Measurements from ENCODE around the gene VAMP8.

The VAMP8 gene

GRCh38 chr2:85593023-85593422 lies 15.6 kb downstream of the VAMP8 start:
- no peak overlapping the region for H3K4me3 ChIP-seq (ENCODE audit: low read length)
- DNase-seq (ENCODE audit: low read depth) = no peak
- no peak for TF ChIP-seq CTCF (IDR thresholded peaks at IDR 0.05; ENCODE audit: insufficient read depth, low read depth, low read length, missing control alignments)

DNA sequence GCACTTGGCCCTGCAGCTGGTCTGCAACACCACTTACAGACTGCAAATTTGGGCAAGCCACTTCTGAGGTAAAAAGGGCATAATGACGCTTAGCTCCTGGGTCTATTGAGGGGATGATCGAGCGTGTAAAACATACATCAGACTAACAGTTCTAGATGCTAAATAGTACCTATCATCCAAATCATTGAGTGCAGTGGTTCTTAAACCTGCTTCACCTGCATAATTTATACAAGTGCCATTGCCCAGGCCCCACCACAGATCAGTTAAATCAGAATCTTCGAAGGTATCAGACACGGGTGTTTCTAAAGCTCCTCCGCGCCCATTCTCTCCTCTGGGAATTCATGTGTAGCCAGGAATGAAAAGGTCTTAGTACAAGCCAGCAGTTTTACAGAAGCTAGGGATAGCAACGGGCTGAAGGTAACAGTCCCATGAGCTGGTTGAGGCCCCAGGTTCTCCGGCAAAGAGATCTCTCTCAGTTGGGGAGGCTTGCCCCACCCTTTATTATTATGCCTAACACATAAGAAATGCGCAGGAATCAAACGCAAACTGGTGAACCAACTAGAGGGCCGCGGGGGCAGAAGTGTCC lies 17.4 kb downstream of the VAMP8 start:
- H3K4me3 ChIP-seq (ENCODE audit: low read length) = peak overlapping the region; percentile 90
- no peak for DNase-seq (ENCODE audit: low read depth)
- TF ChIP-seq CTCF (IDR thresholded peaks at IDR 0.05; ENCODE audit: insufficient read depth, low read depth, low read length, missing control alignments) = no peak

GRCh38 chr2:85595301-85596025 lies 18.1 kb downstream of the VAMP8 start, which contains the start of gene RNF181:
Gene RNF181, plus strand, starts transcription at chr2:85595745. Its CDS starts 19 bp downstream, at chr2:85595764.
- peak; percentile 99 for DNase-seq (ENCODE audit: low read depth)
- TF ChIP-seq CTCF (IDR thresholded peaks at IDR 0.05; ENCODE audit: insufficient read depth, low read depth, low read length, missing control alignments) = no peak
- peak within 1 kb of the TSS; percentile 90 for H3K4me3 ChIP-seq (ENCODE audit: low read length)

- no peak for DNase-seq (ENCODE audit: low read depth)
- TF ChIP-seq CTCF (IDR thresholded peaks at IDR 0.05; ENCODE audit: insufficient read depth, low read depth, low read length, missing control alignments) = no peak
- peak overlapping the region; percentile 90 for H3K4me3 ChIP-seq (ENCODE audit: low read length)
Measured at GRCh38 chr2:85596026-85596333, 18.6 kb downstream of the VAMP8 start.

DNA sequence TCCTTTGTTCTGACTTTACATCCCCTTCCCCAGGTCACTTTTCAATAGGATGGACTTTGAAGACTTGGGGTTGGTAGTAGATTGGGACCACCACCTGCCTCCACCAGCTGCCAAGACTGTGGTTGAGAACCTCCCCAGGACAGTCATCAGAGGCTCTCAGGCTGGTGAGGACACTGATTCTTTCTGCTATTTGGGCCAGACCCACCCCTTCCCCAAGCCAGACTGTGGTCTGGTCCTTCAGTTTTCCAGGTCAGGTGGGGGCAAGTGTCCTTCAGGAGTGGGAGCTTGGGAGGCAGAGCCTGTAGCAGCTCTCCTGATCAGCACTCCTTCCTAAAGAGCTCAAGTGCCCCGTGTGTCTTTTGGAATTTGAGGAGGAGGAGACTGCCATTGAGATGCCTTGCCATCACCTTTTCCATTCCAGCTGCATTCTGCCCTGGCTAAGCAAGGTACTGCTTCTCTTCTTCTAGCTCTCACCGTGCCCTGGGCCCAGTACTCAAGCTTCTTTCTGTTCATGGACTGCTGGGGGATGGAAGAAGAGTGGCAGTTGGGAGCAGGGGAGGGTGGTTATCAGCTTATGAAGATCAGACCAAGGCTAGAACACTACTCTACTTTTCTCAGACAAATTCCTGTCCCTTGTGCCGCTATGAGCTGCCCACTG lies 19.2 kb downstream of the VAMP8 start:
- no peak for DNase-seq (ENCODE audit: low read depth)
- H3K4me3 ChIP-seq (ENCODE audit: low read length) = peak overlapping the region; percentile 90
- no peak for TF ChIP-seq CTCF (IDR thresholded peaks at IDR 0.05; ENCODE audit: insufficient read depth, low read depth, low read length, missing control alignments)

DNA sequence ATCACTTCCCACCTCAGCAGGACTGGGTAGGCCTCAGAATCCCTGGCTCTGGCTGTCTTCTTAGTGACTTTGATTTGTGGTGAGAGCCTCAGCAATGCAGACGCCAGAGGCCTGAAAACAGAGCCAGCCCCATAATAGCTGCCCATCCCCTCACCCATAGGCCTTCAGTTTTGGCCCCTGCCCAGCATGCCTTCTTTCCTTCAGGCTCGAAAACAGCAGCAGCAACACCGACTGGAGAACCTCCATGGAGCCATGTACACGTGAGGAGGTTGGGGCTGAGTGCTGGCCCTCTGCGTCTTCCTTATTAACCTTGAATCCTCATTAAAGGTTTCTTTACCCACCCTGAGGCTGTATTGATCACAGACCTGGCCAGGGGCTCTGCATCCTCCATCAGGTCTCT lies 19.9 kb downstream of the VAMP8 start:
- no peak for TF ChIP-seq CTCF (IDR thresholded peaks at IDR 0.05; ENCODE audit: insufficient read depth, low read depth, low read length, missing control alignments)
- H3K4me3 ChIP-seq (ENCODE audit: low read length) = no peak overlapping the region
- DNase-seq (ENCODE audit: low read depth) = no peak

All from epithelial cell of esophagus (primary cell).